ENCODE results near the gene ACTC1. TPM values are rescaled to one million over a fixed set of nuclear protein-coding genes. Genes with fewer than 3 reads are reported as not detected.

ACTC1 gene
- total RNA-seq, 1 experiment from 2014 or later, result not detected

DNA sequence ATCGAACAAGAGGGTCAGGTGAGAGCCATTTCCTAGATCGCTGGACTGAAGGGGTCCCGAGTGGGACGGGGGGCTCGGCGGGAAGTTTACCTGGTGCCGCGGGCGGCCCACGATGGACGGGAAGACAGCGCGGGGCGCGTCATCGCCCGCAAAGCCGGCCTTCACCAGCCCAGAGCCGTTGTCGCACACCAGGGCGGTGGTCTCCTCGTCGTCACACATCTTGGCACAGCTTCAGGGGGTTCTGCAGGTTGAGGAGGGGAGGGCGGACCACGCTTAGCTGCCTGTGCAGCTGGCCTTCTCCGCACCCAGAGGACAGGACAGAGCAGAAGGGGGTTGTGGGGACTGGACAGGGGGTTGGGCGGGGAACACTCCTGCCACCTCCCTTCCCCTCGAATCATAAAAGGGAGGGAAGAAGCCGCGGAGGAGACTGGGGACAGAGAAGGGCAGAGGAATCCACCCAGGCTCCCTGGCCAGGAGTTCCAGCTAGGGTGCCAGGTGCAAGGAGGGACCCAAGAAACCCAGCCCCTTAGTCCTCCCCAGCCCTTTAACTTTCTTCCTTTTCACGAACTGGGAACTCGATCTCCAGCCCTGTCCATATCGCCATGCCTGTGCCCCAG is 651 bp downstream of the ACTC1 start:
- H3K9me3 ChIP-seq (ENCODE audit: low read depth, low read length, poor library complexity, severe bottlenecking), result no peaks in the 10 kb centered on the region
- TF ChIP-seq, protein P1, sequence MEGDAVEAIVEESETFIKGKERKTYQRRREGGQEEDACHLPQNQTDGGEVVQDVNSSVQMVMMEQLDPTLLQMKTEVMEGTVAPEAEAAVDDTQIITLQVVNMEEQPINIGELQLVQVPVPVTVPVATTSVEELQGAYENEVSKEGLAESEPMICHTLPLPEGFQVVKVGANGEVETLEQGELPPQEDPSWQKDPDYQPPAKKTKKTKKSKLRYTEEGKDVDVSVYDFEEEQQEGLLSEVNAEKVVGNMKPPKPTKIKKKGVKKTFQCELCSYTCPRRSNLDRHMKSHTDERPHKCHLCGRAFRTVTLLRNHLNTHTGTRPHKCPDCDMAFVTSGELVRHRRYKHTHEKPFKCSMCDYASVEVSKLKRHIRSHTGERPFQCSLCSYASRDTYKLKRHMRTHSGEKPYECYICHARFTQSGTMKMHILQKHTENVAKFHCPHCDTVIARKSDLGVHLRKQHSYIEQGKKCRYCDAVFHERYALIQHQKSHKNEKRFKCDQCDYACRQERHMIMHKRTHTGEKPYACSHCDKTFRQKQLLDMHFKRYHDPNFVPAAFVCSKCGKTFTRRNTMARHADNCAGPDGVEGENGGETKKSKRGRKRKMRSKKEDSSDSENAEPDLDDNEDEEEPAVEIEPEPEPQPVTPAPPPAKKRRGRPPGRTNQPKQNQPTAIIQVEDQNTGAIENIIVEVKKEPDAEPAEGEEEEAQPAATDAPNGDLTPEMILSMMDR (conservative IDR thresholded peaks at IDR 0.05; ENCODE audit: low read depth, low read length), result no peak
- no peak for TF ChIP-seq EZH2 (IDR thresholded peaks at IDR 0.05; ENCODE audit: borderline replicate concordance, low read depth, low read length, poor library complexity, severe bottlenecking)
- H3K36me3 ChIP-seq (ENCODE audit: insufficient read depth, low read length, poor library complexity, severe bottlenecking), result no peaks in the 10 kb centered on the region
- CTCF ChIA-PET, result no interaction called here
- no peak overlapping the region for H3K4me3 ChIP-seq (ENCODE audit: low read depth, low read length, poor library complexity, severe bottlenecking)
- DNase-seq (ENCODE audit: low spot score), result no peak
- peaks cover 2% of the 10 kb centered on the region for H3K4me1 ChIP-seq (ENCODE audit: insufficient read depth, low read length, poor library complexity, severe bottlenecking)
- intact Hi-C loops (cut with micrococcal nuclease; ENCODE audit: unreplicated experiment), result no loop called here
- no TSS peak for BruUV-seq (replicated peaks)
- no peak overlapping the region for H3K27ac ChIP-seq (ENCODE audit: low read depth, low read length, poor library complexity, severe bottlenecking)
- H3K27me3 ChIP-seq (replicated peaks; ENCODE audit: insufficient read depth, low read depth, low read length, poor library complexity), result peaks cover 87% of the 10 kb centered on the region
- POLR2A ChIA-PET (ENCODE audit: low non-redundant PET), result no interaction called here

DNA sequence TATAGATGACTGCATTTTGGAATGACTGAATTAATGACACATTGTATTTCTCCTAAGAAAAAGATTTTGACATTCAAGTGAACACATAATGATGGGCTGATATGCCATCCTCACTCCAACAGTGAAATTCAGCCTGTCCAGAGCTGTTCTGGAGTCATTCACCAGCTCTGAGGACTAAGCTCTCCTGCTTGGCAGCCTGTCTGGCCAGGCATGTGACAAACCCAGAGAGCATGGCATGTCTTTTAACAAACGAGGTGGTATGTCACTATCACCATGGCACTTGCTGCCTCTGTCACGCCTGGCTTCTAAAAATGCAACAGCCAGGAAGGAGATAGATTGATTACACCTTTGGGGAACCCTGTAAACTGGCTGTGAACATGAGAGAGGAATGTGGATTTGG is 1.4 kb downstream of the ACTC1 start:
- Histone ChIP-seq H3K27ac (ENCODE audit: low read depth, low read length, poor library complexity, severe bottlenecking) (no peak overlapping the region), H3K36me3 (ENCODE audit: insufficient read depth, low read length, poor library complexity, severe bottlenecking) (no peaks in the 10 kb centered on the region), H3K9me3 (ENCODE audit: low read depth, low read length, poor library complexity, severe bottlenecking) (no peaks in the 10 kb centered on the region), H3K4me1 (ENCODE audit: insufficient read depth, low read length, poor library complexity, severe bottlenecking) (no peaks in the 10 kb centered on the region), H3K4me3 (ENCODE audit: low read depth, low read length, poor library complexity, severe bottlenecking) (no peak overlapping the region), H3K27me3 (replicated peaks; ENCODE audit: insufficient read depth, low read depth, low read length, poor library complexity) (peaks cover 95% of the 10 kb centered on the region)
- no peak for DNase-seq (ENCODE audit: low spot score)
- intact Hi-C loops (cut with micrococcal nuclease; ENCODE audit: unreplicated experiment), result no loop called here
- POLR2A ChIA-PET (ENCODE audit: low non-redundant PET), result no interaction called here
- CTCF ChIA-PET, result no interaction called here
- BruUV-seq (replicated peaks), result no TSS peak
- TF ChIP-seq, protein P1 (conservative IDR thresholded peaks at IDR 0.05; ENCODE audit: low read depth, low read length), result no peak
- no peak for TF ChIP-seq EZH2 (IDR thresholded peaks at IDR 0.05; ENCODE audit: borderline replicate concordance, low read depth, low read length, poor library complexity, severe bottlenecking)

DNA sequence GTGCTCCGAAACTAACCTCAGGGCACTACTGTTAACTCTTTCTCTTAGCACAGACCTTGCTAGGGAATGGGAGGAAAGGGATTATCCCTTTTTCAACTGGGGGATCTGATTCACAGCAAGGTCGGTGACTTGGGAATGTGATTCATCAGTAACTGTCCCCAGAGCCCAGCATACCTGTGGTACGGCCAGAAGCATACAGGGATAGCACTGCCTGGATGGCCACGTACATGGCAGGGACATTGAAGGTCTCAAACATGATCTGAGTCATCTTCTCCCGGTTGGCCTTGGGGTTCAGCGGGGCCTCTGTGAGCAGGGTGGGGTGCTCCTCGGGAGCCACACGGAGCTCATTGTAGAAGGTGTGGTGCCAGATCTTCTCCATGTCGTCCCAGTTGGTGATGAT is 2.3 kb downstream of the ACTC1 start:
- Histone ChIP-seq H3K27me3 (replicated peaks; ENCODE audit: insufficient read depth, low read depth, low read length, poor library complexity) (peaks cover 97% of the 10 kb centered on the region), H3K9me3 (ENCODE audit: low read depth, low read length, poor library complexity, severe bottlenecking) (no peaks in the 10 kb centered on the region), H3K4me3 (ENCODE audit: low read depth, low read length, poor library complexity, severe bottlenecking) (no peak overlapping the region), H3K4me1 (ENCODE audit: insufficient read depth, low read length, poor library complexity, severe bottlenecking) (no peaks in the 10 kb centered on the region), H3K27ac (ENCODE audit: low read depth, low read length, poor library complexity, severe bottlenecking) (no peak overlapping the region), H3K36me3 (ENCODE audit: insufficient read depth, low read length, poor library complexity, severe bottlenecking) (no peaks in the 10 kb centered on the region)
- no peak for DNase-seq (ENCODE audit: low spot score)
- TF ChIP-seq, protein P1 (conservative IDR thresholded peaks at IDR 0.05; ENCODE audit: low read depth, low read length), result no peak
- TF ChIP-seq EZH2 (IDR thresholded peaks at IDR 0.05; ENCODE audit: borderline replicate concordance, low read depth, low read length, poor library complexity, severe bottlenecking), result no peak
- BruUV-seq (replicated peaks), result no TSS peak
- POLR2A ChIA-PET (ENCODE audit: low non-redundant PET), result no interaction called here
- CTCF ChIA-PET, result no interaction called here
- intact Hi-C loops (cut with micrococcal nuclease; ENCODE audit: unreplicated experiment), result no loop called here

All from A673 (cell line).